ENCODE data around the gene RRBP1. TPM values are rescaled to one million over a fixed set of nuclear protein-coding genes. Genes with fewer than 3 reads are reported as not detected.

Gene RRBP1
- total and polyA plus RNA-seq, 2 of the 4 experiments (the other 2 are of a cell fraction) = 90.2 to 136 TPM

DNA sequence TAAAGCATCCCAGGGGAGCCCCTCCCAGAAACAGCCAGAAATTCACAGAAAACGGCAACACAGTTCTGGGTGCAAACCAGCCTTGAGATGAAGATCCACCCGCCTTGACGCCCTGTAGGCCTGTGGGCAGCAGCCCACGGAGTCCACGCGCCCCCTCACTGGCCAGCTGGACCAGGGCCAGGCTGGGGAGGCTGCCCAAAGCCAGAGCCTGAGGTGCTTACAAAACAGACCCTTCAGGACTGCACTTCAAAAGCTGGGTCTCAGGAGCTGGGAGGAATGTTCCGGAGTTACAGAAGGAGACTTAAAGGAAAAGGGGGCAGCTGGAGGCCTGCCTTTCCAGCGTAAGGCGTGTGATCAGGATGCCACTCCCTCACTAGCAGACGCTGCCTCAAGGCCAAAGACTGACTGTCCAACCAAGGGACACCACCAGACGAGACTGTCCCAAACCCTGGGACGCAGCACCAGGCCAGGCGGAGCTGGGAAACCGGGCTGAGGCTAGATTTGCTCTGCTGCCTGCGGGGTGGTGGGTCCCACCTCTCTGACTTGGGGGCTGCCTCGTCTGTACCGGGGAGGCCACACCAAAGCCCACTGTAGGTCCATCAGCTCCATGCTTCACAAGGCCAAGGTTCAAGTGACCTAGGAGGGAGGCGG is 48.1 kb downstream of the RRBP1 start:
- Histone ChIP-seq H3K4me1 (ENCODE audit: control insufficient read depth, insufficient read depth, low read length) (no peaks in the 10 kb centered on the region; the same call in 1 of the 2 replicates), H3K14ac (replicated peaks; ENCODE audit: low read depth, low read length) (no peak overlapping the region), H3K23ac (ENCODE audit: low read depth, low read length) (no peak overlapping the region), H2AK5ac (ENCODE audit: low read depth, low read length) (no peak overlapping the region), H3K4me2 (ENCODE audit: low read depth, low read length) (no peak overlapping the region), H3K4me3 (ENCODE audit: insufficient read depth, low read depth, low read length) (no peak overlapping the region), H3K18ac (ENCODE audit: low read depth, low read length) (no peak overlapping the region), H3K27ac (ENCODE audit: insufficient read depth, low read length) (no peak overlapping the region; the same call in 1 of the 2 replicates), H2BK20ac (ENCODE audit: low read depth, low read length) (no peak overlapping the region), H3K27me3 (ENCODE audit: control insufficient read depth, insufficient read depth, low read length) (no peaks in the 10 kb centered on the region), H2BK5ac (ENCODE audit: low read depth, low read length, poor library complexity, severe bottlenecking) (no peak overlapping the region), H2AFZ (replicated peaks; ENCODE audit: low read length, poor library complexity) (no peak overlapping the region), H2BK120ac (ENCODE audit: low read depth, low read length) (no peak overlapping the region), H4K91ac (ENCODE audit: insufficient read depth, low read depth, low read length) (no peak overlapping the region), H4K5ac (ENCODE audit: low read depth, low read length) (no peak overlapping the region; the same call in 1 of the 2 replicates), H3K56ac (ENCODE audit: extremely low read depth, insufficient read depth, low read length) (no peak overlapping the region), H3K9me1 (ENCODE audit: insufficient read depth, low read length) (no peaks in the 10 kb centered on the region), H3K79me1 (ENCODE audit: low read depth in 1 of 2, low read length in 2 of 2) (peaks cover 49 to 99% of the 10 kb centered on the region in 2 experiments), H3K9ac (ENCODE audit: low read depth, low read length) (no peak overlapping the region), H2AK9ac (replicated peaks; ENCODE audit: low read depth, low read length, poor library complexity) (peak overlapping the region; percentile 12), H4K20me1 (ENCODE audit: insufficient read depth, low read length) (peaks cover 97% of the 10 kb centered on the region), H3K9me3 (ENCODE audit: control insufficient read depth, insufficient read depth, low read length) (no peaks in the 10 kb centered on the region), H3K4ac (ENCODE audit: low read depth, low read length) (no peak overlapping the region), H3K36me3 (ENCODE audit: control insufficient read depth, insufficient read depth, low read length) (peaks cover 99% of the 10 kb centered on the region), H4K8ac (ENCODE audit: low read depth in 2 of 2, low read length in 2 of 2) (no peak overlapping the region), H2BK15ac (ENCODE audit: low read depth, low read length) (no peak overlapping the region)
- no TSS peak for BruUV-seq (replicated peaks)
- no peak for DNase-seq
- intact Hi-C loops (cut with micrococcal nuclease) (no loop called here), in situ Hi-C loops (cut with MboI; ENCODE audit: low sequenced_read_pairs) (loop anchor here (25.0 kb wide), 1 partner anchor 503 kb away; the partner anchor contains the start of genes KAT14 and PET117), dilution Hi-C loops (cut with HindIII; ENCODE audit: low sequenced_read_pairs, unreplicated experiment) (no loop called here)
- TF ChIP-seq, protein P1, sequence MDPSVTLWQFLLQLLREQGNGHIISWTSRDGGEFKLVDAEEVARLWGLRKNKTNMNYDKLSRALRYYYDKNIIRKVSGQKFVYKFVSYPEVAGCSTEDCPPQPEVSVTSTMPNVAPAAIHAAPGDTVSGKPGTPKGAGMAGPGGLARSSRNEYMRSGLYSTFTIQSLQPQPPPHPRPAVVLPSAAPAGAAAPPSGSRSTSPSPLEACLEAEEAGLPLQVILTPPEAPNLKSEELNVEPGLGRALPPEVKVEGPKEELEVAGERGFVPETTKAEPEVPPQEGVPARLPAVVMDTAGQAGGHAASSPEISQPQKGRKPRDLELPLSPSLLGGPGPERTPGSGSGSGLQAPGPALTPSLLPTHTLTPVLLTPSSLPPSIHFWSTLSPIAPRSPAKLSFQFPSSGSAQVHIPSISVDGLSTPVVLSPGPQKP (IDR thresholded peaks at IDR 0.05; ENCODE audit: borderline replicate concordance, low read depth, low read length) = no peak
- TF ChIP-seq NFE2L2 (IDR thresholded peaks at IDR 0.05; ENCODE audit: low read depth, low read length) (no peak), FOS (IDR thresholded peaks at IDR 0.05; ENCODE audit: low read depth, low read length) (no peak), CHD1 (IDR thresholded peaks at IDR 0.05; ENCODE audit: low read depth, low read length) (no peak), MAZ (IDR thresholded peaks at IDR 0.05; ENCODE audit: borderline replicate concordance, low read depth, low read length) (no peak), RAD21 (IDR thresholded peaks at IDR 0.05; ENCODE audit: low read length) (no peak), BHLHE40 (IDR thresholded peaks at IDR 0.05; ENCODE audit: low read depth, low read length) (no peak), MAFK (IDR thresholded peaks at IDR 0.05; ENCODE audit: low read depth, low read length) (no peak), SMC3 (IDR thresholded peaks at IDR 0.05; ENCODE audit: low read depth, low read length) (no peak), CEBPB (IDR thresholded peaks at IDR 0.05; ENCODE audit: low read depth, low read length) (no peak), RFX5 (IDR thresholded peaks at IDR 0.05; ENCODE audit: low read depth, low read length) (no peak)
- TF ChIP-seq, protein P2, sequence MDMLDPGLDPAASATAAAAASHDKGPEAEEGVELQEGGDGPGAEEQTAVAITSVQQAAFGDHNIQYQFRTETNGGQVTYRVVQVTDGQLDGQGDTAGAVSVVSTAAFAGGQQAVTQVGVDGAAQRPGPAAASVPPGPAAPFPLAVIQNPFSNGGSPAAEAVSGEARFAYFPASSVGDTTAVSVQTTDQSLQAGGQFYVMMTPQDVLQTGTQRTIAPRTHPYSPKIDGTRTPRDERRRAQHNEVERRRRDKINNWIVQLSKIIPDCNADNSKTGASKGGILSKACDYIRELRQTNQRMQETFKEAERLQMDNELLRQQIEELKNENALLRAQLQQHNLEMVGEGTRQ (IDR thresholded peaks at IDR 0.05; ENCODE audit: low read depth, low read length) = no peak
- TF ChIP-seq, protein P3, sequence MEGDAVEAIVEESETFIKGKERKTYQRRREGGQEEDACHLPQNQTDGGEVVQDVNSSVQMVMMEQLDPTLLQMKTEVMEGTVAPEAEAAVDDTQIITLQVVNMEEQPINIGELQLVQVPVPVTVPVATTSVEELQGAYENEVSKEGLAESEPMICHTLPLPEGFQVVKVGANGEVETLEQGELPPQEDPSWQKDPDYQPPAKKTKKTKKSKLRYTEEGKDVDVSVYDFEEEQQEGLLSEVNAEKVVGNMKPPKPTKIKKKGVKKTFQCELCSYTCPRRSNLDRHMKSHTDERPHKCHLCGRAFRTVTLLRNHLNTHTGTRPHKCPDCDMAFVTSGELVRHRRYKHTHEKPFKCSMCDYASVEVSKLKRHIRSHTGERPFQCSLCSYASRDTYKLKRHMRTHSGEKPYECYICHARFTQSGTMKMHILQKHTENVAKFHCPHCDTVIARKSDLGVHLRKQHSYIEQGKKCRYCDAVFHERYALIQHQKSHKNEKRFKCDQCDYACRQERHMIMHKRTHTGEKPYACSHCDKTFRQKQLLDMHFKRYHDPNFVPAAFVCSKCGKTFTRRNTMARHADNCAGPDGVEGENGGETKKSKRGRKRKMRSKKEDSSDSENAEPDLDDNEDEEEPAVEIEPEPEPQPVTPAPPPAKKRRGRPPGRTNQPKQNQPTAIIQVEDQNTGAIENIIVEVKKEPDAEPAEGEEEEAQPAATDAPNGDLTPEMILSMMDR (conservative IDR thresholded peaks at IDR 0.05; ENCODE audit: low read depth, low read length) = no peak
- POLR2A ChIA-PET (ENCODE audit: unreplicated experiment) = interaction anchor here (0.6 kb wide), 1 partner anchor 18 kb away, joined by 3 read pairs; no protein-coding TSS in a partner anchor
- no peak for ATAC-seq (ENCODE audit: low read depth)
- WGBS, 2 experiments (ENCODE audit: extremely low coverage in 2 of 2, insufficient read length in 1 of 2) = 84% methylated on average over 11 of the region's 18 CpGs; no CpG with 5 or more reads in 1 of the 2 experiments
- CTCF ChIA-PET = no interaction called here
